ENCODE results near the gene SENP1.

GRCh38 chr12:48033451-48033850 lies 72.4 kb downstream of the SENP1 start:
- no peak for TF ChIP-seq CTCF (IDR thresholded peaks at IDR 0.05)
- TF ChIP-seq POLR2A (IDR thresholded peaks at IDR 0.05) = no peak
